ENCODE measurements around the gene MC1R.
"Not testable (repeated sequence)": the region's sequence is repeated elsewhere in the genome, so short reads cannot be mapped to it uniquely, and the experiment has no call there.

- TF ChIP-seq, protein P1, sequence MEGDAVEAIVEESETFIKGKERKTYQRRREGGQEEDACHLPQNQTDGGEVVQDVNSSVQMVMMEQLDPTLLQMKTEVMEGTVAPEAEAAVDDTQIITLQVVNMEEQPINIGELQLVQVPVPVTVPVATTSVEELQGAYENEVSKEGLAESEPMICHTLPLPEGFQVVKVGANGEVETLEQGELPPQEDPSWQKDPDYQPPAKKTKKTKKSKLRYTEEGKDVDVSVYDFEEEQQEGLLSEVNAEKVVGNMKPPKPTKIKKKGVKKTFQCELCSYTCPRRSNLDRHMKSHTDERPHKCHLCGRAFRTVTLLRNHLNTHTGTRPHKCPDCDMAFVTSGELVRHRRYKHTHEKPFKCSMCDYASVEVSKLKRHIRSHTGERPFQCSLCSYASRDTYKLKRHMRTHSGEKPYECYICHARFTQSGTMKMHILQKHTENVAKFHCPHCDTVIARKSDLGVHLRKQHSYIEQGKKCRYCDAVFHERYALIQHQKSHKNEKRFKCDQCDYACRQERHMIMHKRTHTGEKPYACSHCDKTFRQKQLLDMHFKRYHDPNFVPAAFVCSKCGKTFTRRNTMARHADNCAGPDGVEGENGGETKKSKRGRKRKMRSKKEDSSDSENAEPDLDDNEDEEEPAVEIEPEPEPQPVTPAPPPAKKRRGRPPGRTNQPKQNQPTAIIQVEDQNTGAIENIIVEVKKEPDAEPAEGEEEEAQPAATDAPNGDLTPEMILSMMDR (IDR thresholded peaks at IDR 0.05; ENCODE audit: insufficient read depth, low read depth, low read length): not testable (repeated sequence)
- not testable (repeated sequence) for TF ChIP-seq EZH2 (IDR thresholded peaks at IDR 0.05; ENCODE audit: insufficient read depth, low read length)
Observed at GRCh38 chr16:89967436-89967835, 48.8 kb downstream of the MC1R start.
